Measurements from ENCODE around the gene CPEB1. TPM values are rescaled to one million over a fixed set of nuclear protein-coding genes. Genes with fewer than 3 reads are reported as not detected.
"Not testable (repeated sequence)": the region's sequence is repeated elsewhere in the genome, so short reads cannot be mapped to it uniquely, and the experiment has no call there.

Gene CPEB1
- polyA plus RNA-seq, 2 of the 4 experiments (the other 2 are of a cell fraction): 2.7 to 7.0 TPM

DNA sequence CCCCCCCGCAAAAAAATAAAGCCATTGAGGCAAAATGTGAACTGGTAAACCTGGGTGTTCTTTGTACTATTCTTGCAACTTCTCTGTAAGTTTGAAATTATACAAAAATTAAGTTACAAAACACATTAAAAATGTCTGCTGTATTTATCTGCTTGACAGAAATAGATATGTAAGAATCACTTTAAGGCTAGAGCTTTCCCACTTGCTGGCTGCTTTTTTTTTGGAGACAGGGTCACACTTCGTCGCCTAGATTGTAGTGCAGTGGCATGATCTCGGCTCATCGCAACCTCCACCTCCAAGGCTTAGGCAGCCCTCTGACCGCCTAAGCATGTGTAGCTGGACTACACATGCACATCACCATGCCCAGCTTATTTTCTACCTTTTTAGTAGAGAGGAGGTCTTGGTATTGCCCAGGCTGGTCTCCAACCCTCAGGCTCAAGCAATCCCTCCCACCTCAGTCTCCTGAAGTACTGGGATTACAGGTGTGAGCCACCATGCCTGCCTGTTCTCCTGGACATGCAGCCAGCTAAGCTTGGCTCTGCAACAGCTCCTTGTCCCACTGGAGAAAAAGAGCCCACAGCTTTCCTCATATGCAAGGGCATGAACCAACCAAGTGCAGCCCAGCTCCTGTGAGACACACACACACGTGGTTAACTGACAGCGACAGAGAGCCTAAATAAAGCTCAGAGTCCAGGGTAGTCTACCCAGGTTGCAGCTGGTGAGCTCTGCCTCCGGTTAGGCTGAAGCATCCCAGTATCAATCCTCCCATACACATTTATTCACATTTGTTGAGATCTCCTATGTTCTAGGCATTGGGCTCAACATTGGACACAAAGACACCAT, 111.4 kb downstream of the CPEB1 start:
- CTCF ChIA-PET: interaction anchor here (0.6 to 2.0 kb wide), 4 partner anchors 14 to 1126 kb away, joined by 3 to 12 read pairs (median 4); partner anchors contain the start of gene C15orf40
- FAIRE-seq: no peak
- Histone ChIP-seq H3K27ac (peak overlapping the region in 1 of 2 experiments; percentile 48; a peak in 2 of 6 replicates), H3K9me3 (no peaks in the 10 kb centered on the region), H3K4me2 (no peak overlapping the region), H3K4me1 (peaks cover 29% of the 10 kb centered on the region), H3K4me3 (no peak overlapping the region)
- no peak for DNase-seq (ENCODE audit: low read depth in 1 of 2, low spot score in 1 of 2)
- TF ChIP-seq TFCP2L1 (CRISPR knock-in tag; IDR thresholded peaks at IDR 0.05) (peak; percentile 84), EHF (CRISPR knock-in tag; IDR thresholded peaks at IDR 0.05) (peak; percentile 27; the same call in 1 of the 2 replicates), POLR2AphosphoS2 (conservative IDR thresholded peaks at IDR 0.05; ENCODE audit: low read length) (no peak; the same call in 1 of the 2 replicates), HOXA7 (CRISPR knock-in tag; IDR thresholded peaks at IDR 0.05) (peak; percentile 96), NFE2L2 (conservative IDR thresholded peaks at IDR 0.05; ENCODE audit: low read length) (no peak), FOSB (CRISPR knock-in tag; IDR thresholded peaks at IDR 0.05) (peak; percentile 96), TP53 (CRISPR knock-in tag; IDR thresholded peaks at IDR 0.05) (peak; percentile 93), RAD21 (conservative IDR thresholded peaks at IDR 0.05 in 1 of 2, IDR thresholded peaks at IDR 0.05 in 1 of 2) (no peak), EHMT2 (IDR thresholded peaks at IDR 0.05; ENCODE audit: low read depth) (no peak), ZSCAN20 (CRISPR knock-in tag; IDR thresholded peaks at IDR 0.05) (no peak), JUN (IDR thresholded peaks at IDR 0.05) (peak in 1 of 2 experiments; percentile 54; a peak in 2 of 5 replicates), NR3C1 (IDR thresholded peaks at IDR 0.05) (no peak), RARB (CRISPR knock-in tag; IDR thresholded peaks at IDR 0.05) (peak; percentile 91; the same call in 1 of the 2 replicates), CBX2 (IDR thresholded peaks at IDR 0.05; ENCODE audit: borderline replicate concordance, low read depth) (no peak)
- TF ChIP-seq, protein P1, sequence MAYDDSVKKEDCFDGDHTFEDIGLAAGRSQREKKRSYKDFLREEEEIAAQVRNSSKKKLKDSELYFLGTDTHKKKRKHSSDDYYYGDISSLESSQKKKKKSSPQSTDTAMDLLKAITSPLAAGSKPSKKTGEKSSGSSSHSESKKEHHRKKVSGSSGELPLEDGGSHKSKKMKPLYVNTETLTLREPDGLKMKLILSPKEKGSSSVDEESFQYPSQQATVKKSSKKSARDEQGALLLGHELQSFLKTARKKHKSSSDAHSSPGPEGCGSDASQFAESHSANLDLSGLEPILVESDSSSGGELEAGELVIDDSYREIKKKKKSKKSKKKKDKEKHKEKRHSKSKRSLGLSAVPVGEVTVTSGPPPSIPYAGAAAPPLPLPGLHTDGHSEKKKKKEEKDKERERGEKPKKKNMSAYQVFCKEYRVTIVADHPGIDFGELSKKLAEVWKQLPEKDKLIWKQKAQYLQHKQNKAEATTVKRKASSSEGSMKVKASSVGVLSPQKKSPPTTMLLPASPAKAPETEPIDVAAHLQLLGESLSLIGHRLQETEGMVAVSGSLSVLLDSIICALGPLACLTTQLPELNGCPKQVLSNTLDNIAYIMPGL (CRISPR knock-in tag; IDR thresholded peaks at IDR 0.05; ENCODE audit: borderline replicate concordance): peak; percentile 40; the same call in 1 of the 2 replicates
- TF ChIP-seq, protein P2, sequence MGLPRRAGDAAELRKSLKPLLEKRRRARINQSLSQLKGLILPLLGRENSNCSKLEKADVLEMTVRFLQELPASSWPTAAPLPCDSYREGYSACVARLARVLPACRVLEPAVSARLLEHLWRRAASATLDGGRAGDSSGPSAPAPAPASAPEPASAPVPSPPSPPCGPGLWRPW (IDR thresholded peaks at IDR 0.05): no peak
- TF ChIP-seq, protein P3, sequence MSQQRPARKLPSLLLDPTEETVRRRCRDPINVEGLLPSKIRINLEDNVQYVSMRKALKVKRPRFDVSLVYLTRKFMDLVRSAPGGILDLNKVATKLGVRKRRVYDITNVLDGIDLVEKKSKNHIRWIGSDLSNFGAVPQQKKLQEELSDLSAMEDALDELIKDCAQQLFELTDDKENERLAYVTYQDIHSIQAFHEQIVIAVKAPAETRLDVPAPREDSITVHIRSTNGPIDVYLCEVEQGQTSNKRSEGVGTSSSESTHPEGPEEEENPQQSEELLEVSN (IDR thresholded peaks at IDR 0.05; ENCODE audit: borderline replicate concordance, low read depth): no peak
- TF ChIP-seq, protein P4, sequence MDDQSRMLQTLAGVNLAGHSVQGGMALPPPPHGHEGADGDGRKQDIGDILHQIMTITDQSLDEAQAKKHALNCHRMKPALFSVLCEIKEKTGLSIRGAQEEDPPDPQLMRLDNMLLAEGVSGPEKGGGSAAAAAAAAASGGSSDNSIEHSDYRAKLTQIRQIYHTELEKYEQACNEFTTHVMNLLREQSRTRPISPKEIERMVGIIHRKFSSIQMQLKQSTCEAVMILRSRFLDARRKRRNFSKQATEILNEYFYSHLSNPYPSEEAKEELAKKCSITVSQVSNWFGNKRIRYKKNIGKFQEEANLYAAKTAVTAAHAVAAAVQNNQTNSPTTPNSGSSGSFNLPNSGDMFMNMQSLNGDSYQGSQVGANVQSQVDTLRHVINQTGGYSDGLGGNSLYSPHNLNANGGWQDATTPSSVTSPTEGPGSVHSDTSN (IDR thresholded peaks at IDR 0.05): 0 out of 2 replicates have a peak, but pooled peaks have one; percentile 56
- TF ChIP-seq, protein P5, sequence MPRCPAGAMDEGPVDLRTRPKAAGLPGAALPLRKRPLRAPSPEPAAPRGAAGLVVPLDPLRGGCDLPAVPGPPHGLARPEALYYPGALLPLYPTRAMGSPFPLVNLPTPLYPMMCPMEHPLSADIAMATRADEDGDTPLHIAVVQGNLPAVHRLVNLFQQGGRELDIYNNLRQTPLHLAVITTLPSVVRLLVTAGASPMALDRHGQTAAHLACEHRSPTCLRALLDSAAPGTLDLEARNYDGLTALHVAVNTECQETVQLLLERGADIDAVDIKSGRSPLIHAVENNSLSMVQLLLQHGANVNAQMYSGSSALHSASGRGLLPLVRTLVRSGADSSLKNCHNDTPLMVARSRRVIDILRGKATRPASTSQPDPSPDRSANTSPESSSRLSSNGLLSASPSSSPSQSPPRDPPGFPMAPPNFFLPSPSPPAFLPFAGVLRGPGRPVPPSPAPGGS (IDR thresholded peaks at IDR 0.05): 0 out of 3 replicates have a peak, but pooled peaks have one; percentile 32
- TF ChIP-seq, protein P6, sequence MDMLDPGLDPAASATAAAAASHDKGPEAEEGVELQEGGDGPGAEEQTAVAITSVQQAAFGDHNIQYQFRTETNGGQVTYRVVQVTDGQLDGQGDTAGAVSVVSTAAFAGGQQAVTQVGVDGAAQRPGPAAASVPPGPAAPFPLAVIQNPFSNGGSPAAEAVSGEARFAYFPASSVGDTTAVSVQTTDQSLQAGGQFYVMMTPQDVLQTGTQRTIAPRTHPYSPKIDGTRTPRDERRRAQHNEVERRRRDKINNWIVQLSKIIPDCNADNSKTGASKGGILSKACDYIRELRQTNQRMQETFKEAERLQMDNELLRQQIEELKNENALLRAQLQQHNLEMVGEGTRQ (IDR thresholded peaks at IDR 0.05): no peak
- 88% methylated on average over 9 of the region's 9 CpGs for WGBS (ENCODE audit: missing lambda C conversion rate)
- POLR2A ChIA-PET: interaction anchor here (1.0 kb wide), 1 partner anchor 465 kb away, joined by 3 read pairs; no protein-coding TSS in a partner anchor
- ATAC-seq: no peak

DNA sequence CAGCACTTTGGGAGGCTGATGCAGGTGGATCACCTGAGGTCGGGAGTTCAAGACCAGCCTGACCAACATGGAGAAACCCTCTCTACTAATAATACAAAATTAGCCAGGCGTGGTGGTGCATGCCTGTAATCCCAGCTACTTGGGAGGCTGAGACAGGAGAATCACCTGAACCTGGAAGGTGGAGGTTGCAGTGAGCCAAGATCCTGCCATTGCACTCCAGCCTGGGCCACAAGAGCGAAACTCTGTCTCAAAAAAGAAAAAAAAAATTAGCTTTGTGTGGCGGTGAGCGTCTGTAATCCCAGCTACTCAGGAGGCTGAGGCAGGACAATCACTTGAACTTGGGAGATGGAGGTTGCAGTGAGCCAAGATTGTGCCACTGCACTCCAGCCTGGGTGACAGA, 112.0 kb downstream of the CPEB1 start:
- CTCF ChIA-PET: interaction anchor here (0.6 to 2.0 kb wide), 3 partner anchors 14 to 476 kb away, joined by 3 to 12 read pairs (median 6); partner anchors contain the start of gene C15orf40
- H3K4me2 ChIP-seq; ATAC-seq; H3K4me3 ChIP-seq; POLR2A ChIA-PET; FAIRE-seq; H3K27ac ChIP-seq; H3K9me3 ChIP-seq; DNase-seq (ENCODE audit: low read depth in 1 of 2, low spot score in 1 of 2): not testable (repeated sequence)
- 93% methylated on average over 5 of the region's 5 CpGs for WGBS (ENCODE audit: missing lambda C conversion rate)
- H3K4me1 ChIP-seq: peaks cover 29% of the 10 kb centered on the region

Measured in A549 (cell line).